ENCODE results near the gene CTSH. TPM values are rescaled to one million over a fixed set of nuclear protein-coding genes. Genes with fewer than 3 reads are reported as not detected.

The CTSH gene
- total RNA-seq, 1 experiment from 2014 or later = 146 TPM

DNA sequence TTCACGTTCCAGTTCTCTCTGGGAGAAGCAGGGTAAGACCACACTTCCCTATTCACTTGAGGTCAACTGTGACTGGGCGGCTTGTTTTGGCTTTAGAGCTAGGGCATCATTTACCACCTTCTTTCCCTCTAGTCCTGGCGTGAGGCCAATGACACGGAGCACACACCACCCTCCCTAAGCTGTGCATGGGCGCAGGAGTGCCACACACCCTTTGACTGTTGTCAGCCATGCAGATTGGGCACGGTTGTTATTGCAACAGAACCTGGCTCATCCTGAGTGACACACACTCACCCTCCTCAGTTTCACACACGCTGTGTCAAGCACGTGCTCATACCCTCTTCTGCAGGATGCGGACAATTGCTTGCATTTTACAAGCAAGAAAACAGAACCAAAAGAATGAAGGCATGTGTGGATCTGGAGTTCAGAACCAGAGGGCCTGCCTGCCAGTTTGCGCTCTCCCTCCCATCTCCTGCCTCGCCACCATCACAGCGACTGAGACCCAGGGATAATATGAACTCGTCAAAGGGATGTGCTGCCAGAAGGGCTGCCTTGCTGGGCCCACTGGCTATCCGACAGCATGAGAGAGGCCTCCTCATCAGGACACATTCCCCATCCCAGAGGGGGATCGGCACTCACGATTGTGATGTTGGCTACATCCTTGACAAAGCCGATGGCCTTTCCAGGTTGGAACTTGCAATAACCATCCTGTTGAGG lies 17.6 kb downstream of the CTSH start:
- no peaks in the 10 kb centered on the region for H3K9me3 ChIP-seq (ENCODE audit: low read length)
- no peaks in the 10 kb centered on the region for H4K20me1 ChIP-seq (ENCODE audit: low read length)
- no peaks in the 10 kb centered on the region; the same call in 1 of the 2 replicates for H3K36me3 ChIP-seq (ENCODE audit: low read depth, low read length)
- H3K4me1 ChIP-seq (ENCODE audit: insufficient read depth, low read length) = peaks cover 23% of the 10 kb centered on the region
- H3K9ac ChIP-seq (ENCODE audit: low read length) = no peak overlapping the region
- DNase-seq (no peak), ATAC-seq (no peak)
- ChIA-PET CTCF (no interaction called here), POLR2A (ENCODE audit: unreplicated experiment) (no interaction called here)
- H3F3A ChIP-seq (ENCODE audit: low read length, unreplicated experiment) = no peaks in the 10 kb centered on the region
- H3K4me2 ChIP-seq (ENCODE audit: low read length) = no peak overlapping the region
- H3K9me2 ChIP-seq (replicated peaks; ENCODE audit: low read length) = no peaks in the 10 kb centered on the region
- intact Hi-C loops (cut with micrococcal nuclease) = no loop called here
- H2AFZ ChIP-seq (ENCODE audit: low read length) = no peak overlapping the region
- BruUV-seq (replicated peaks) = no TSS peak
- H3K79me2 ChIP-seq (ENCODE audit: low read length) = no peaks in the 10 kb centered on the region
- no peak overlapping the region for H3K27ac ChIP-seq (ENCODE audit: low read length)
- H3K4me3 ChIP-seq (ENCODE audit: low read length) = no peak overlapping the region
- TF ChIP-seq EZH2 (IDR thresholded peaks at IDR 0.05; ENCODE audit: low read length, unreplicated experiment) (no peak), EZH2phosphoT487 (IDR thresholded peaks at IDR 0.05; ENCODE audit: borderline replicate concordance, low read length) (no peak)
- TF ChIP-seq, protein P1, sequence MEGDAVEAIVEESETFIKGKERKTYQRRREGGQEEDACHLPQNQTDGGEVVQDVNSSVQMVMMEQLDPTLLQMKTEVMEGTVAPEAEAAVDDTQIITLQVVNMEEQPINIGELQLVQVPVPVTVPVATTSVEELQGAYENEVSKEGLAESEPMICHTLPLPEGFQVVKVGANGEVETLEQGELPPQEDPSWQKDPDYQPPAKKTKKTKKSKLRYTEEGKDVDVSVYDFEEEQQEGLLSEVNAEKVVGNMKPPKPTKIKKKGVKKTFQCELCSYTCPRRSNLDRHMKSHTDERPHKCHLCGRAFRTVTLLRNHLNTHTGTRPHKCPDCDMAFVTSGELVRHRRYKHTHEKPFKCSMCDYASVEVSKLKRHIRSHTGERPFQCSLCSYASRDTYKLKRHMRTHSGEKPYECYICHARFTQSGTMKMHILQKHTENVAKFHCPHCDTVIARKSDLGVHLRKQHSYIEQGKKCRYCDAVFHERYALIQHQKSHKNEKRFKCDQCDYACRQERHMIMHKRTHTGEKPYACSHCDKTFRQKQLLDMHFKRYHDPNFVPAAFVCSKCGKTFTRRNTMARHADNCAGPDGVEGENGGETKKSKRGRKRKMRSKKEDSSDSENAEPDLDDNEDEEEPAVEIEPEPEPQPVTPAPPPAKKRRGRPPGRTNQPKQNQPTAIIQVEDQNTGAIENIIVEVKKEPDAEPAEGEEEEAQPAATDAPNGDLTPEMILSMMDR (conservative IDR thresholded peaks at IDR 0.05; ENCODE audit: low read depth, low read length) = no peak
- no peaks in the 10 kb centered on the region for H3K27me3 ChIP-seq (ENCODE audit: low read length)

DNA sequence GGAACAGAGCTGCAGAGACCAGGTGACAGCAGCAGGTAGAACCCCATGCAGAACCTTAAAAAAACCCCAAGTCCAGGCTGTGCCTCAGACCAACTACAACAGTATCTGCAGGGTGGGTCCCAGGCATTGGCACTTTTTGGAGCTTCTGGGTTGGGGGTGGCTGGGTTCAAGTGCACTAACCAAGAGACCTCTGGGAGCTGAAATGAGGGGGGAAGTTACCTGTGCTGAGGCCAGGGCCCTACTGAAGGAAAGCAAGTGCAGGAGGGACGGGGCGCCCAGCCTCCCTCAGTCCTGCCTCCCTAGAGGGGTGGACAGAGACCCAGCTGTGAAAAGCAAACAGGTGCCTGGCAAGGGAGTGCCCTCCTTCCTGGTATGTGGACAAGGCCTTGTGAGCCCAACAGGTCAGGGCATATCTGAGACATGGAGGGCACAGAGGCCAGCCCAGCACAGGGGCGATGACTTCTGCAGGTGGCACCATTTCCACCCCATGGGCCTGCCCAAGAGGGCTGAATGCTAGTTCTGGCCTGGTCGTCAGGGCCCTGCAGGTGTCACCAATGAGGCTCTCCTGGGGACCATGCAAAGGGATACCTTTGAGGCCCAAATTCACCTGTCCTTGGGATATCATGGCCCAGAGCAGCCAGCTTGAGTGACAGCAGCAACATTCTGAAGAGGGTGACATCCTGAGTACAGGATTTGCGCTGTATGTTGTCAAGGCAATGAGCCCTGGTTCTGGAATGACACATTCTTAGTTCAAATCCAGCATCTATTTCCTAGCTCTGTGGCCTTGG lies 18.7 kb downstream of the CTSH start:
- Histone ChIP-seq H4K20me1 (ENCODE audit: low read length) (no peaks in the 10 kb centered on the region), H3K4me3 (ENCODE audit: low read length) (no peak overlapping the region), H3K9me3 (ENCODE audit: low read length) (no peaks in the 10 kb centered on the region), H3F3A (ENCODE audit: low read length, unreplicated experiment) (no peaks in the 10 kb centered on the region), H3K9me2 (replicated peaks; ENCODE audit: low read length) (no peaks in the 10 kb centered on the region), H3K27ac (ENCODE audit: low read length) (no peak overlapping the region), H3K4me1 (ENCODE audit: insufficient read depth, low read length) (peaks cover 14% of the 10 kb centered on the region), H2AFZ (ENCODE audit: low read length) (no peak overlapping the region), H3K4me2 (ENCODE audit: low read length) (no peak overlapping the region), H3K79me2 (ENCODE audit: low read length) (no peaks in the 10 kb centered on the region), H3K36me3 (ENCODE audit: low read depth, low read length) (no peaks in the 10 kb centered on the region; the same call in 1 of the 2 replicates), H3K9ac (ENCODE audit: low read length) (no peak overlapping the region), H3K27me3 (ENCODE audit: low read length) (no peaks in the 10 kb centered on the region)
- ChIA-PET CTCF (no interaction called here), POLR2A (ENCODE audit: unreplicated experiment) (no interaction called here)
- intact Hi-C loops (cut with micrococcal nuclease) = no loop called here
- TF ChIP-seq EZH2phosphoT487 (IDR thresholded peaks at IDR 0.05; ENCODE audit: borderline replicate concordance, low read length) (no peak), EZH2 (IDR thresholded peaks at IDR 0.05; ENCODE audit: low read length, unreplicated experiment) (no peak)
- TF ChIP-seq, protein P1 (conservative IDR thresholded peaks at IDR 0.05; ENCODE audit: low read depth, low read length) = no peak
- ATAC-seq (no peak), DNase-seq (no peak)
- BruUV-seq (replicated peaks) = no TSS peak
